GM12801 (cell line): ENCODE measurements around the gene TGFA.

Source experiments
- TF ChIP-seq, protein P1 (sequence below): IDR thresholded peaks from one replicate; pipeline ENCODE4 v1.5.1; 2011; ENCODE audit warnings: control low read depth; ENCODE audit not compliant: insufficient read length; ENCODE audit errors: extremely low read depth

Gene TGFA

DNA sequence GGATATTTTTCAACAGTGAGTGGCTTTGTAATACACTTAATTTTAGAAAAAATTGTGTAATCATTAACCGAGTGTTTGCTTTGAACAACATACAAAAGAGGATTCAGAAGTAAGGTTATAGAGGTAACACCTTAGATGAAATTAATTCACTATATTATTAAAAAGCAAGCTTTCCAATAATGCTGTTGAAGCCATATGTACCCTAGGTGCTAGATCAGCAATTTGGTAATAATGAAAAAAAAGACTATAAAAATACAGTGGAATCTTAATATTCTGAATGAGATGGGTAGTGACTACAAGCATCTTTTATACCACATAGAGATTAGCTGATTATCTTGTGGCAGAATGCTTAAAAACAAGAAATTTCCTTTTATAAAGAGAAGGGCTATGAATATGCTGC, 136.6 kb downstream of the TGFA start:
- TF ChIP-seq, protein P1, sequence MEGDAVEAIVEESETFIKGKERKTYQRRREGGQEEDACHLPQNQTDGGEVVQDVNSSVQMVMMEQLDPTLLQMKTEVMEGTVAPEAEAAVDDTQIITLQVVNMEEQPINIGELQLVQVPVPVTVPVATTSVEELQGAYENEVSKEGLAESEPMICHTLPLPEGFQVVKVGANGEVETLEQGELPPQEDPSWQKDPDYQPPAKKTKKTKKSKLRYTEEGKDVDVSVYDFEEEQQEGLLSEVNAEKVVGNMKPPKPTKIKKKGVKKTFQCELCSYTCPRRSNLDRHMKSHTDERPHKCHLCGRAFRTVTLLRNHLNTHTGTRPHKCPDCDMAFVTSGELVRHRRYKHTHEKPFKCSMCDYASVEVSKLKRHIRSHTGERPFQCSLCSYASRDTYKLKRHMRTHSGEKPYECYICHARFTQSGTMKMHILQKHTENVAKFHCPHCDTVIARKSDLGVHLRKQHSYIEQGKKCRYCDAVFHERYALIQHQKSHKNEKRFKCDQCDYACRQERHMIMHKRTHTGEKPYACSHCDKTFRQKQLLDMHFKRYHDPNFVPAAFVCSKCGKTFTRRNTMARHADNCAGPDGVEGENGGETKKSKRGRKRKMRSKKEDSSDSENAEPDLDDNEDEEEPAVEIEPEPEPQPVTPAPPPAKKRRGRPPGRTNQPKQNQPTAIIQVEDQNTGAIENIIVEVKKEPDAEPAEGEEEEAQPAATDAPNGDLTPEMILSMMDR = no peak

DNA sequence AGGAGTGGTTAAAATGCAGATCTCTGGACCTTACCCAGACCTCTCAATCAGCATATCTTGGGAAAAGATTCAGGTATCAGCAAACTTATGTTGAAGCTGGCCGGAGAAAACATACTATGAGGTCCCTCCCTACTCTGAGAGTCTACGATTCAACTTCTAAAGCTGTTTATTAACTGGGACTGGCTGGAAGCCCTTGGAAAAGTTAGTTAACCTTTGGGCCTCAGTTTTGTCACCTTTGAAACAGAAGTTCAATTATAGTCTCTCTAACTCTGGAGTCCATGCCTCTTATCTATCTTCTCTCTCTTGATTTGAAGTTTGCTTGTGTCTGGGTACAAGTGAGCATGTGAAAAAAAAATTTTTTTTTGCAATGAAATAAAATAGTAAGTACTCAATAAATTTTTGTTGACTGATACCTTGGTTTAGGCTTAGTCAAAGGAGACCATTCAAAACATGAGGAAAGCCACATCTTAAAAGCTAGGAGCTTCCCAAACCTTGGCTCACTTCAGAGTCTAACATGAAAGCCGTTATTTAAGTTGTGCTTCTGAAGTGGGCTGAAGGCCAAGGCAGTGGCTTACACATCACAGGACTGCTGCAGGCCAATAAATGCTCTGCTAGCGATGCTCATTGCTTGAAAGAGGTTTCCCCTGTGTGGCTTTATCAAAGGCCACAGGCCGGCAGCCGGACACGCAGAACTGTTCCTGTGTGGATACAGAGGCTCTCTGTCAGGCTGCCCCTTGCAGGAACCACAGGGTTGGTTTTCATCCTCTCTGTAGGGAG, 141.1 kb downstream of the TGFA start:
- TF ChIP-seq, protein P1 = no peak

DNA sequence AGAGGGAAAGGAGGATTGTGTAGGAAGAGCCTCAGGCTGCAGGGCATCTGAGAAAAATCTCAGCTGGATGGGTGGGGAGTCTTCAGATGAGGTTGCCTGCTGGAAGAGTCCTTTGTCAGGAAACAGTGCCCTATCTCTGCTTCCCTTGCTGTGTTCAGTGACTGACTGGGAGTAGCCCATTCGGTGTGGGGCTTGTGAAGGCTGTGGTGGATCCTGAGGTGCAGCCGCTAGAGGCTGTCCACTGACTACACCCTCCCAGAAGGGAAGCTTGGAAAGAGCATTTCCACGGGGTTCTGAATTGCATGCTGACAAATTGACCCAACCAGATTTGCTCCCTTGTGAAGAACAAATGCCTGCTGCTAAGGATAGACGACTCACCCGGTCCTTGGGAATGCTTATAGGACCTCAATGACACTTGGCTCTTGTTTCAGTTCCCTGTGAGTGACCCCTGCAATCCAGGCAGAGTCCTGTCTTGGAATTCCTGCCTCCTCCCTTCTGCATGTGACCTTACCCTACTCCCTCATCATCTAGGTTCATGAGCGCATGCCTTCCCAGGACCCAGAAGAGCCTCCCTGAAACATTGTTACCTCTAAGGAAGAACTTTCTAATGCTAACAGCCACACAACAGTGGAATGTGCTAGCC, 142.0 kb downstream of the TGFA start:
- TF ChIP-seq, protein P1 = no peak

DNA sequence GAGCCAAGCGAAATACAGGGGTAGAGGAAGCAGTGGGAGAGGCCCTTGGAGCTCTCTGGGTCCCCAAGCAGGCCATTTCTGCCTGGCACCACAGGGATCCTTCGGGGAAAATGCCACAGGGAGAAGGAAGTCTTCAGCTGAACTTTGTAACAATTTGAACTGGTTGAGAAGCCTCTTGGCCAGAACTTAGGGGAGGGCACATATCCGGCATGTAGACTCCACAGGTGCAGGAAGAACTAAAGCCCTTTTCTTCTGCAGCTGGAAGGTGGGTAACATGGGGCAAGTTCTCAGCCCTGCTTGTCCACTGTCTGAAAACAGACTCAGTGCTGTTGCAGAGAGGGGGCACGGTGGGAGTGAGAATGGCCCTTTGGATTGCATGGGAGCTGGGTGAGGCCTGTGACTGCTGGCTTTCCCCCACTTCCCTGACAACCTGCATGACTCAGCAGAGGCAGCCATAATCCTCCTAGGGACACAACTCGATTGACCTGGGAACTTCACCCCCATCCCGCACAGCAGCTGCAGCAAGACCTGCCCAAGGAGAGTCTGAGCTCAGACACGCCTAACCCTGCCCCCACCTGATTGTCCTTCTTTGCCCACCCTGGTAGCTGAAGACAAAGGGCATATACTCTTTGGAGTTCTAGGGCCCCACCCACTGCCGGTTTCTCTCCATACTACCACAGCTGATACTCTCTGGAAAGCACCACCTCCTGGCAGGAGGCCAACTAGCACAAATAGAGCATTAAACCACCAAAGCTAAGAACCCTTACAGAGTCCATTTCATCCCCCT, 150.2 kb downstream of the TGFA start:
- TF ChIP-seq, protein P1 = no peak

DNA sequence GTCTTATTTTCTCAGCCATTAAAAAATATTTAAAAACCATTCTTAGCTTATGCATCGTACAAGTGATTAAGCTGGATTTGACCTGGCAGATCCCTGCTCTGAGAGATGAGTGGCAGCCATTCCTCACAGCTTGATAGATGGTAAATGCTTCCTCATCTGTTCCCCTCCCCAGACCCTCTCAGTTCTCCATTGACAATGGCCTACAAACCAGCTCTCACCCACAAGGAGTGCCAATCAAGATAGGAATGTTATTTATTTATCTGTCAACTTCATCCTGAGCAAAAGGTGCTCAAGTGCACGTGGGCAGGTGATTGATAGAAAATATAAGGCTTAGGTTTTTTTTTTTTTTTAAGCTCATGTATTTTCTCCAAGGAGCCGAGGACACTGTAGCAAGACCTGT, 153.1 kb downstream of the TGFA start:
- TF ChIP-seq, protein P1 = no peak

DNA sequence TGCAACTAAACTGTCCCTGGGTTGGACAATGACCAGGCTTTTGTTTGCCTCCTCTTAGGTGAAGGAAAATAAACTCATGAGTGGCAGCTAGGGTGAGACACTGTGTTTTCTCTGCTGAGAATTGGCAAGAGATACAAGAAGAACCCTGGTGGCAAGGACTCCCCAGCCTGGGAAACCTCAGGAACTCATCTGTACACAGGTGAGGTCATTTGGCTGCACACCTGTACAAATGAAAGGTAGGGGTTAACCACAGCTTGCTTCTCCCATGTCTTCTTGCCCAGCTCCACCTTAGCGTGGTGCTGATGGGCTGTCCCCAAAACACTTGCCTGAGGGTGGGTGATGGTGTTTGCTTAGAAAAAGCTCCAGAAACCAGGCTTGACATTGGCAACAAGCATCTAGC, 154.6 kb downstream of the TGFA start:
- TF ChIP-seq, protein P1 = no peak
